Endothelial cell of umbilical vein (primary cell): ENCODE measurements around the gene CCNG1.

ENCODE experiments used
- MYC ChIP-seq: IDR thresholded peaks from one replicate; pipeline ENCODE4 v1.6.1; 2011; ENCODE audit warnings: mild to moderate bottlenecking, low read depth, low read length
- POLR2A ChIP-seq: IDR thresholded peaks from 2 replicates; pipeline ENCODE4 v1.6.1; 2012; ENCODE audit warnings: low read depth, mild to moderate bottlenecking, control low read depth, low read length
- TF ChIP-seq, protein P1 (sequence below), 2 donors: IDR thresholded peaks; 1 replicate in 1 of 2; 2 replicates in 1 of 2; pipeline ENCODE4 v1.5.1; 2011; ENCODE audit warnings: low read length in 2 of 2, mild to moderate bottlenecking in 2 of 2, moderate library complexity in 2 of 2, control low read depth in 1 of 2, inconsistent platforms in 1 of 2, low read depth in 1 of 2; ENCODE audit not compliant: insufficient read depth in 1 of 2; ENCODE audit errors: extremely low read depth in 1 of 2
- TF ChIP-seq, protein P2 (sequence below): IDR thresholded peaks from 2 replicates; pipeline ENCODE4 v1.6.1; 2011; ENCODE audit not compliant: insufficient read depth, insufficient read length

DNA sequence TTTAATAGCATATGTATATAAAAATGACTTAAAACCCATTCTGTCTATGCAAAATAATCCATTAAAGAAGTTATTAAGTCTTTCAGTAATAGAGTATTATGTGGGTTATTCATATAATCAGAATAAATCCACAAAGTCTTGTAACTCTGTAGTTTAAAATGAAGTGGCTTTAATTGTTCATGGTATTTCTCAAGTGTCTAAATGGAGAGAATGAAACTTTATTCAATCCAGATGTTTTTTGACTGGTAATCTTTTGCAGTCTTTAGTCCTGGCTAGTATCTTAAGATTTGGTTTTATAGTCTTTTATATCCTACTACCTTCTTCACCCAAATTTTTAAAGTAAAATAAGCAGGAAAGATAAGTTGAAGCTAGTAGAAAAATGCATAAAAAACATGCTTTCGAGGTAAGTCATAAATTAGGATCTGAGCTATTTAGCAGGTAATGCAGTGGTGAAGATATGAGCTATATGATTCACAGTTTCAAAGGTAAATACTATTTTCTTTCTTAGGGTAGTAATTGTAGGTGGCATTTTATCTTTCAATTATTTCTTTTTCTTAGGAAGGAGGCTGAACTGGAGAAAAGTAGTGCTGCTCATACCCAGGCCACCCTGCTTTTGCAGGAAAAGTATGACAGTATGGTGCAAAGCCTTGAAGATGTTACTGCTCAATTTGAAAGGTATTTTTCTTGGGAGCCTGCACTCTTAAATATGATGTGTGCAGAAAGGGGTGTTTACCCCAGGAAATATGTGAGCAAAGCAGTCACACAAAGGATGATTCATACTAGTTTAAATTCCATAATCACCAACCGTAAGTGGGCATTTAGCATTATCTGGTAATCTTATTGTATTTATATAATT is 41.0 kb downstream of the CCNG1 start:
- TF ChIP-seq, protein P1, sequence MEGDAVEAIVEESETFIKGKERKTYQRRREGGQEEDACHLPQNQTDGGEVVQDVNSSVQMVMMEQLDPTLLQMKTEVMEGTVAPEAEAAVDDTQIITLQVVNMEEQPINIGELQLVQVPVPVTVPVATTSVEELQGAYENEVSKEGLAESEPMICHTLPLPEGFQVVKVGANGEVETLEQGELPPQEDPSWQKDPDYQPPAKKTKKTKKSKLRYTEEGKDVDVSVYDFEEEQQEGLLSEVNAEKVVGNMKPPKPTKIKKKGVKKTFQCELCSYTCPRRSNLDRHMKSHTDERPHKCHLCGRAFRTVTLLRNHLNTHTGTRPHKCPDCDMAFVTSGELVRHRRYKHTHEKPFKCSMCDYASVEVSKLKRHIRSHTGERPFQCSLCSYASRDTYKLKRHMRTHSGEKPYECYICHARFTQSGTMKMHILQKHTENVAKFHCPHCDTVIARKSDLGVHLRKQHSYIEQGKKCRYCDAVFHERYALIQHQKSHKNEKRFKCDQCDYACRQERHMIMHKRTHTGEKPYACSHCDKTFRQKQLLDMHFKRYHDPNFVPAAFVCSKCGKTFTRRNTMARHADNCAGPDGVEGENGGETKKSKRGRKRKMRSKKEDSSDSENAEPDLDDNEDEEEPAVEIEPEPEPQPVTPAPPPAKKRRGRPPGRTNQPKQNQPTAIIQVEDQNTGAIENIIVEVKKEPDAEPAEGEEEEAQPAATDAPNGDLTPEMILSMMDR (IDR thresholded peaks at IDR 0.05; ENCODE audit: extremely low read depth in 1 of 2, insufficient read depth in 1 of 2, low read depth in 1 of 2, low read length in 2 of 2): no peak
- TF ChIP-seq MYC (no peak), POLR2A (no peak)
- TF ChIP-seq, protein P2, sequence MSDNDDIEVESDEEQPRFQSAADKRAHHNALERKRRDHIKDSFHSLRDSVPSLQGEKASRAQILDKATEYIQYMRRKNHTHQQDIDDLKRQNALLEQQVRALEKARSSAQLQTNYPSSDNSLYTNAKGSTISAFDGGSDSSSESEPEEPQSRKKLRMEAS: no peak
